ENCODE results near the gene OR5W2.

OR5W2 gene

DNA sequence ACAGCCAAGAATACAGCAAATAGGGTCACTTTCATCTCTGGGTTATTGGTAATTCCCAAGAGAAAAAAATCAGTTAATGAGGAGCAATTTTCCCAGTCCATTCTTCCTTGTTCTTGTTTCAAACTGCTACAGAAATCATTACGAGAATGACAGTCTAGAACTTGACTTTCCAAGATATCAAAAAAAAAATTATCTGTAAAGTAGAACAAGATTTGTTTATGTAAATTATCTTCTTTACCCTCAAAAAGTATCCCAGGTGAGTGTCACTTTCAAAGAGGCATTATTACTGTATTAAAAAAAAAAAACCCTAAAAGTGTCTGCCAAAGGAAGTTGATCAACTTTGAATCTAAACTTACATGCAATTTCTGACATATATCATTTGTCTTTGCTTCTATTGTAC lies at the start of gene OR5W2:
Gene OR5W2 (minus strand): TSS at position 101 of the 400 bp plus-strand sequence. CDS start 0 bp downstream, at position 101.
- DNase-seq (ENCODE audit: low spot score) (no peak), ATAC-seq (ENCODE audit: low read depth) (no peak)
- H3K4me1 ChIP-seq (ENCODE audit: insufficient read depth, poor library complexity, severe bottlenecking) = no peaks in the 10 kb centered on the region
- no peaks in the 10 kb centered on the region for H3K9me3 ChIP-seq (ENCODE audit: severe bottlenecking)
- TF ChIP-seq, protein P1, sequence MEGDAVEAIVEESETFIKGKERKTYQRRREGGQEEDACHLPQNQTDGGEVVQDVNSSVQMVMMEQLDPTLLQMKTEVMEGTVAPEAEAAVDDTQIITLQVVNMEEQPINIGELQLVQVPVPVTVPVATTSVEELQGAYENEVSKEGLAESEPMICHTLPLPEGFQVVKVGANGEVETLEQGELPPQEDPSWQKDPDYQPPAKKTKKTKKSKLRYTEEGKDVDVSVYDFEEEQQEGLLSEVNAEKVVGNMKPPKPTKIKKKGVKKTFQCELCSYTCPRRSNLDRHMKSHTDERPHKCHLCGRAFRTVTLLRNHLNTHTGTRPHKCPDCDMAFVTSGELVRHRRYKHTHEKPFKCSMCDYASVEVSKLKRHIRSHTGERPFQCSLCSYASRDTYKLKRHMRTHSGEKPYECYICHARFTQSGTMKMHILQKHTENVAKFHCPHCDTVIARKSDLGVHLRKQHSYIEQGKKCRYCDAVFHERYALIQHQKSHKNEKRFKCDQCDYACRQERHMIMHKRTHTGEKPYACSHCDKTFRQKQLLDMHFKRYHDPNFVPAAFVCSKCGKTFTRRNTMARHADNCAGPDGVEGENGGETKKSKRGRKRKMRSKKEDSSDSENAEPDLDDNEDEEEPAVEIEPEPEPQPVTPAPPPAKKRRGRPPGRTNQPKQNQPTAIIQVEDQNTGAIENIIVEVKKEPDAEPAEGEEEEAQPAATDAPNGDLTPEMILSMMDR (IDR thresholded peaks at IDR 0.05; ENCODE audit: poor library complexity, severe bottlenecking) = no peak
- H3K27ac ChIP-seq (ENCODE audit: poor library complexity, severe bottlenecking) = no peak within 1 kb of the TSS
- H3K27me3 ChIP-seq (ENCODE audit: insufficient read depth, poor library complexity, severe bottlenecking) = no peaks in the 10 kb centered on the region
- no peak within 1 kb of the TSS for H3K4me3 ChIP-seq (ENCODE audit: severe bottlenecking)
- no peaks in the 10 kb centered on the region for H3K36me3 ChIP-seq (ENCODE audit: low read depth)

DNA sequence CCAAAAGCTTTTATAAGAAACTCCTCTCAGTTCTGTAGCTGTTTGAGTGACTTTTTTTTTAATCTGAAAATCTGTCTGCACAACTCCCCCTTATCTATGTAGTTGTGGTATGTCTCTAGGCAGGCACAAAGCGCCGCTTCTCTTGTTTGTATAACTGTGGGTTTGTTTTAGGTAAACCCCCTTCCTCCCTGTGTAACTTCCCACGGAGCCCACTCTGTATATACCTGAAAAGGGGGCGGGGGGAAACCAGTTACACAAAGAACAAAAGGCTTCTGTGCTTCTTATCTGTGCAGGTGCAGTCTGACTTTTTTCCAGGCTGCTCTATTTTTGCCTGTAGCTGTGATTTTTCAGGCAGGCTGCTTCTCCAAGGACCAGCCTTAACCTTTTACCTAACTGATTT lies 42.1 kb upstream of the OR5W2 start:
- no peaks in the 10 kb centered on the region for H3K36me3 ChIP-seq (ENCODE audit: low read depth)
- no peak for ATAC-seq (ENCODE audit: low read depth)
- TF ChIP-seq, protein P1 (IDR thresholded peaks at IDR 0.05; ENCODE audit: poor library complexity, severe bottlenecking) = no peak
- no peak overlapping the region for H3K27ac ChIP-seq (ENCODE audit: poor library complexity, severe bottlenecking)
- peaks cover 4% of the 10 kb centered on the region for H3K9me3 ChIP-seq (ENCODE audit: severe bottlenecking)
- DNase-seq (ENCODE audit: low spot score) = no peak
- no peak overlapping the region for H3K4me3 ChIP-seq (ENCODE audit: severe bottlenecking)
- no peaks in the 10 kb centered on the region for H3K27me3 ChIP-seq (ENCODE audit: insufficient read depth, poor library complexity, severe bottlenecking)
- no peaks in the 10 kb centered on the region for H3K4me1 ChIP-seq (ENCODE audit: insufficient read depth, poor library complexity, severe bottlenecking)

DNA sequence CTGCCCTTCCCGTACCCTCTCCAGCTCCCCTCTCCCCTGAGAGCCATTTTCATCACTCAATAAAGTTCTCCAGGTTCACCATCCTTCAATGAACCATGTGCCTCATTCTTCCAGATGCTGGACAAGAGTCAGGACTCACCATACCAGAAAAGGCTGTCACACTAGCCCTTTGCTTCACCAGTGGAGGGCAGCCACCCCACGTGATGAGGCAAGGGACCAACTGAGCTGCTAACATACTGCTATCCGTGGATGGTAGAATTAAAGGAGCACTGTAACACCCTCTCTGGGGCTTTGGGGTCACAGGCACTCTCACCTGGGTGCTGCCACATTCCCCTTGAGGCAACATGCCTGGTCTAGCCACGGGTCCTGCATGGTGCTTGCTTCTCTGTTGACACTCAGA lies 34.9 kb upstream of the OR5W2 start:
- Histone ChIP-seq H3K4me3 (ENCODE audit: severe bottlenecking) (no peak overlapping the region), H3K27me3 (ENCODE audit: insufficient read depth, poor library complexity, severe bottlenecking) (no peaks in the 10 kb centered on the region), H3K27ac (ENCODE audit: poor library complexity, severe bottlenecking) (no peak overlapping the region), H3K9me3 (ENCODE audit: severe bottlenecking) (peaks cover 2% of the 10 kb centered on the region), H3K4me1 (ENCODE audit: insufficient read depth, poor library complexity, severe bottlenecking) (no peaks in the 10 kb centered on the region), H3K36me3 (ENCODE audit: low read depth) (no peaks in the 10 kb centered on the region)
- TF ChIP-seq, protein P1 (IDR thresholded peaks at IDR 0.05; ENCODE audit: poor library complexity, severe bottlenecking) = no peak
- ATAC-seq (ENCODE audit: low read depth) (no peak), DNase-seq (ENCODE audit: low spot score) (no peak)

DNA sequence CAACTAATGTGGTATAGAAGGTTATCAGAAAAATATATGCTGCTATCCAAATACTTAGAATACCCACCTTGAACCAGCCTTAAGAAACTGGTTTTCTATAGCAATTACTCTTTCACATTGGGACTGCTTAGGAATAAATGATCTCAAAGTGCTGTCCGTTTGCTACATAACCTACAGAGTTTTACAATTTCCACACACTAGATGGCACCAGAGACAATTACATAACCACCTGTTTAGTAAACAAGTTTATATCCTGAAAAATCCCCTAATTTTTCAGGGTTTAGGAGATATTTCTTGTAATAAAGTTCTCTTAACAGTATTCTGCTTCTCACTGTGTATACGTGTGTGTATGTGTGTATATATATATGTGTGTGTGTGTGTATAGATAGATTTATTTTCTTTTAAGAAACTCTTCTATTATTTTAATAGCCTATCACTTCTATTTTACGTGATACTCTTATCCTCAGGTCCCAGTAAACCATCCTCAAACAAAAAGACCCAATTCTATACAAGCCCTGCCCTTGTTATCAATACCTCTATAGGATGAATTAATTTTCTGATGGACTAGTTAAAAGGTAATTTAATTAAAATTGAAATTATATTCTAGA lies 28.5 kb upstream of the OR5W2 start:
- Histone ChIP-seq H3K36me3 (ENCODE audit: low read depth) (no peaks in the 10 kb centered on the region), H3K4me1 (ENCODE audit: insufficient read depth, poor library complexity, severe bottlenecking) (no peaks in the 10 kb centered on the region), H3K9me3 (ENCODE audit: severe bottlenecking) (no peaks in the 10 kb centered on the region), H3K27me3 (ENCODE audit: insufficient read depth, poor library complexity, severe bottlenecking) (peaks cover 4% of the 10 kb centered on the region), H3K27ac (ENCODE audit: poor library complexity, severe bottlenecking) (no peak overlapping the region), H3K4me3 (ENCODE audit: severe bottlenecking) (no peak overlapping the region)
- TF ChIP-seq, protein P1 (IDR thresholded peaks at IDR 0.05; ENCODE audit: poor library complexity, severe bottlenecking) = peak; percentile 69
- DNase-seq (ENCODE audit: low spot score) = no peak
- peak; percentile 40; the same call in 1 of the 3 replicates for ATAC-seq (ENCODE audit: low read depth)

DNA sequence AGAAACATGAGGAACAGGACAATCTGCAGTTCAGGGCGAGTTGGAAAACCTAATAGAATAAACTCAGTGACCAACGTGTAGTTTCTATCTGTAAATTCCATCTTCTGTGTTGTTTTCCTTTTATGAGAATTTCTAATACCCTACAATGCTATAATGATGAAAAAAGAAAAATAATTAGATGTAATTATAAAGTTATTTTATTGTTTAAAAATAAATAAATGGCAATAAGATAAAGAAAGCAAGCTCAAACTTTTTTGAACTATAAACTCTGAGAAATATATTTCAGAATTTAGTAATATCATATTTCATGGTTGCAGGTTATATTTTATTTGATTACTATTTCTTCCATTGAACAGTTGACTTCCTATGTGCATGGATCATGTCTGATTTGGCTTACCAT lies 21.9 kb upstream of the OR5W2 start, which contains the start of gene OR5I1:
Gene OR5I1 (minus strand): TSS at position 101 of the 400 bp plus-strand sequence. CDS start 0 bp downstream, at position 101.
- Histone ChIP-seq H3K27ac (ENCODE audit: poor library complexity, severe bottlenecking) (no peak within 1 kb of the TSS), H3K27me3 (ENCODE audit: insufficient read depth, poor library complexity, severe bottlenecking) (peaks cover 4% of the 10 kb centered on the region), H3K9me3 (ENCODE audit: severe bottlenecking) (no peaks in the 10 kb centered on the region), H3K4me3 (ENCODE audit: severe bottlenecking) (no peak within 1 kb of the TSS), H3K36me3 (ENCODE audit: low read depth) (no peaks in the 10 kb centered on the region), H3K4me1 (ENCODE audit: insufficient read depth, poor library complexity, severe bottlenecking) (no peaks in the 10 kb centered on the region)
- ATAC-seq (ENCODE audit: low read depth) = no peak
- TF ChIP-seq, protein P1 (IDR thresholded peaks at IDR 0.05; ENCODE audit: poor library complexity, severe bottlenecking) = no peak
- DNase-seq (ENCODE audit: low spot score) = no peak

Measured in RWPE2 (cell line).